Measurements from ENCODE around the gene HOXA4. TPM values are rescaled to one million over a fixed set of nuclear protein-coding genes. Genes with fewer than 3 reads are reported as not detected.

The HOXA4 gene
- total and polyA plus RNA-seq, 2 of the 8 experiments (the other 6 are each of a cell fraction or from before 2014, with no cell fraction given), result not detected

DNA sequence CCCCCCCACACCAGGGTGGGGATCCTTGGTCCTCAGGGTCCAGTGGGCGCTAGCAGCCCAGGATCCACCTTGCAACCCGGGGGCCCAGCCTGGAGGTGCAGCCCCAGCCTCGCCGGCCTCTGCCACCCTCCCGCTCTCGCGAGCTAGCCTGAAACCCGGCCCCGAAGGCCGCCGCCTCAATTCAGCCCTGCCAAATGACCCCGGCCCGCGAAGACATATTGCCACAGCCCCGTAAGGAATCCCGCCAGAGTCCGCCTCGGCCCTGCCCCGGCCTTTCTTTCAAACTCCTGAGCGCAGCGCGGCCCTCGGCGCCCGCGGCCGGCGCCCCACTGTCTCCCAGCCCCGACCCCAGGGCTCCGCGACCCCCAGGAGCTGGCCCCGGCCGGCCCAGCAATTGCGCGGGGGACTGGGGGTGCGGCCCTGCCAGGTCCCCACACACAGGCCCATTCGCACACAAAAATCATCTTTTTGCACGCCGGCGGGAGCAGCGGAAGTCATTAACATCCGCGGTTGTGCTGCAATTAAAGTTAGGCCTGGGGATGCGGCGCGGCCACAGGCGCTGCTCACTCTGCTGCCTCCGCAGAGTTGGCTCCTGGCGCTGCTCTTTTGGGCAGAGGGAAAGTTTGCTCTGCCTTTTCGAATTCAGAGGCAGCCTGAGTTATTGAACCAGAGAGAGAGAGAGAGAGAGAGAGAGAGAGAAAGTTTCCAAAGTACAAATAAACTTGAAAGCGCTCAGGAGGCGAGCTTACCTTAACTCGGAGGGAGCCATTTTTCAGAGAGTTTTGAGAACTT, 9.0 kb upstream of the HOXA4 start:
- peak in 1 of 2 experiments; percentile 72 for DNase-seq (ENCODE audit: low read depth in 1 of 2, low spot score in 2 of 2)
- H3K27me3 ChIP-seq (replicated peaks in 1 of 4; ENCODE audit: control insufficient read depth in 3 of 4, extremely low read depth in 1 of 4, insufficient read depth in 3 of 4, low read length in 3 of 4), result peaks cover 97 to 100% (median 99%) of the 10 kb centered on the region in 4 experiments
- 2% methylated on average over 45 of the region's 53 CpGs; no CpG with 5 or more reads in 1 of the 2 experiments for WGBS, 2 experiments (ENCODE audit: extremely low coverage in 1 of 2, insufficient coverage in 1 of 2, insufficient read length in 1 of 2, insufficient replicate concordance in 2 of 2, low coverage in 1 of 2, low lambda C conversion rate in 2 of 2, missing lambda C conversion rate in 1 of 2)
- peaks cover 17 to 22% of the 10 kb centered on the region in 2 experiments for H4K20me1 ChIP-seq (replicated peaks in 1 of 2; ENCODE audit: control insufficient read depth in 1 of 2, insufficient read depth in 2 of 2, low read length in 2 of 2)
- ChIA-PET CTCF (ENCODE audit: partially characterized antibody) (interaction anchor here (0.9 to 12.5 kb wide), 8 partner anchors 11 to 1245 kb away, joined by 3 to 123 read pairs (median 7); partner anchors contain the start of gene HOXA1), POLR2A (ENCODE audit: partially characterized antibody) (no interaction called here)
- H3K4me2 ChIP-seq (ENCODE audit: insufficient read depth in 1 of 2, low read depth in 2 of 2, low read length in 2 of 2), result peak overlapping the region in 1 of 2 experiments; percentile 44; a peak in 2 of 4 replicates
- 0 out of 2 replicates have a peak overlapping the region, but pooled peaks have one; percentile 7 for H4K8ac ChIP-seq (ENCODE audit: extremely low read depth, insufficient read depth, low read length)
- H2BK15ac ChIP-seq (ENCODE audit: low read length), result no peak overlapping the region
- H4K5ac ChIP-seq (ENCODE audit: insufficient read length, low read depth, low read length), result no peak overlapping the region
- no peak overlapping the region for H2BK120ac ChIP-seq (replicated peaks; ENCODE audit: low read depth, low read length)
- H3K18ac ChIP-seq (ENCODE audit: extremely low read depth, low read length), result no peak overlapping the region
- no peak overlapping the region for H3K14ac ChIP-seq (ENCODE audit: insufficient read length)
- H3K9me3 ChIP-seq (ENCODE audit: insufficient read depth in 2 of 2, low read depth in 1 of 2, low read length in 1 of 2), result no peaks in the 10 kb centered on the region
- no peak overlapping the region for H3K56ac ChIP-seq (replicated peaks; ENCODE audit: insufficient read length, low read depth, low read length)
- no peak overlapping the region for H4K91ac ChIP-seq (replicated peaks; ENCODE audit: insufficient read length, low read length)
- no peak overlapping the region for H3K23ac ChIP-seq (ENCODE audit: insufficient read length)
- H2BK20ac ChIP-seq (ENCODE audit: low read length), result no peak overlapping the region
- H2BK5ac ChIP-seq (ENCODE audit: low read depth, low read length), result no peak overlapping the region
- H3K36me3 ChIP-seq (ENCODE audit: control insufficient read depth in 2 of 4, insufficient read depth in 4 of 4, low read length in 3 of 4), result peaks cover 0 to 6% (median 0%) of the 10 kb centered on the region in 4 experiments; a peak in 1 of 8 replicates
- no peaks in the 10 kb centered on the region for H3K79me1 ChIP-seq (ENCODE audit: low read depth, low read length)
- no peak overlapping the region for H2AFZ ChIP-seq (ENCODE audit: low read length)
- H3K23me2 ChIP-seq (ENCODE audit: low read depth, low read length), result peaks cover 9% of the 10 kb centered on the region
- H3K4me3 ChIP-seq (ENCODE audit: extremely low read depth in 1 of 4, insufficient read depth in 2 of 4, low read depth in 3 of 4, low read length in 4 of 4), result peak overlapping the region in 1 of 4 experiments; percentile 47; a peak in 2 of 8 replicates
- H3K9ac ChIP-seq (replicated peaks in 1 of 4; ENCODE audit: extremely low read depth in 1 of 4, low read depth in 3 of 4, low read length in 3 of 4), result no peak overlapping the region
- FAIRE-seq, result no peak
- peaks cover 0 to 6% (median 3%) of the 10 kb centered on the region in 4 experiments; a peak in 4 of 7 replicates for H3K4me1 ChIP-seq (replicated peaks in 1 of 4; ENCODE audit: control insufficient read depth in 3 of 4, insufficient read depth in 4 of 4, low read length in 3 of 4)
- no peak overlapping the region for H2BK12ac ChIP-seq (ENCODE audit: low read depth, low read length)
- no peak overlapping the region for H3K27ac ChIP-seq (ENCODE audit: low read depth, low read length)
- no peak overlapping the region for H3K4ac ChIP-seq (replicated peaks; ENCODE audit: insufficient read length, low read depth, low read length)
- no peak overlapping the region for H2AK5ac ChIP-seq (ENCODE audit: low read depth, low read length)
- no peaks in the 10 kb centered on the region for H3K79me2 ChIP-seq (ENCODE audit: control insufficient read depth in 1 of 2, insufficient read depth in 2 of 2, low read length in 2 of 2)
- TF ChIP-seq CHD2 (IDR thresholded peaks at IDR 0.05; ENCODE audit: low read length) (peak; percentile 34; the same call in 1 of the 2 replicates), SP4 (IDR thresholded peaks at IDR 0.05; ENCODE audit: low read length) (no peak), TCF12 (IDR thresholded peaks at IDR 0.05; ENCODE audit: low read depth, low read length) (no peak), ASH2L (IDR thresholded peaks at IDR 0.05; ENCODE audit: low read length) (no peak), EZH2 (IDR thresholded peaks at IDR 0.05; ENCODE audit: low read depth, low read length, severe bottlenecking) (peak; percentile 100), POLR2AphosphoS5 (IDR thresholded peaks at IDR 0.05; ENCODE audit: low read depth, low read length) (no peak), SIX5 (IDR thresholded peaks at IDR 0.05; ENCODE audit: low read depth, low read length) (no peak), JUN (IDR thresholded peaks at IDR 0.05; ENCODE audit: low read depth, low read length) (no peak), KDM5A (IDR thresholded peaks at IDR 0.05; ENCODE audit: low read length) (no peak), GTF2F1 (IDR thresholded peaks at IDR 0.05; ENCODE audit: borderline replicate concordance, low read depth, low read length) (no peak), SP1 (IDR thresholded peaks at IDR 0.05; ENCODE audit: low read depth, low read length) (0 out of 2 replicates have a peak, but pooled peaks have one; percentile 12), CREB1 (IDR thresholded peaks at IDR 0.05) (no peak), CHD1 (IDR thresholded peaks at IDR 0.05; ENCODE audit: low read depth, low read length) (no peak), CTBP2 (IDR thresholded peaks at IDR 0.05; ENCODE audit: borderline replicate concordance, insufficient read depth, insufficient read length, low read length) (peak; percentile 90)
